Measurements from ENCODE around the gene CRKL. TPM values are rescaled to one million over a fixed set of nuclear protein-coding genes. Genes with fewer than 3 reads are reported as not detected.

The CRKL gene
- polyA plus RNA-seq, 1 of the 3 experiments (the other 2 are of a cell fraction) = 9.6 TPM

GRCh38 chr22:20978419-20978818 lies 61.2 kb downstream of the CRKL start:
- H3K79me2 ChIP-seq (ENCODE audit: insufficient read depth) = peaks cover 13% of the 10 kb centered on the region
- H3K9me2 ChIP-seq = no peaks in the 10 kb centered on the region
- no peak overlapping the region for H3K4me2 ChIP-seq
- no peak overlapping the region for H2AFZ ChIP-seq (ENCODE audit: low read depth)
- TF ChIP-seq JUND (IDR thresholded peaks at IDR 0.05) (no peak), SIN3A (IDR thresholded peaks at IDR 0.05; ENCODE audit: borderline replicate concordance, low read depth, low read length) (no peak), POLR2AphosphoS5 (IDR thresholded peaks at IDR 0.05; ENCODE audit: low read depth, low read length) (no peak)
- H3K9me3 ChIP-seq = no peaks in the 10 kb centered on the region
- H3K4me3 ChIP-seq (ENCODE audit: low read depth in 2 of 2, low read length in 1 of 2) = no peak overlapping the region
- no peaks in the 10 kb centered on the region for H3K36me3 ChIP-seq (replicated peaks in 1 of 2; ENCODE audit: control insufficient read depth in 1 of 2, insufficient read depth in 2 of 2, low read length in 1 of 2)
- ChIA-PET POLR2A (no interaction called here), CTCF (interaction anchor here (0.8 to 1.0 kb wide), 2 partner anchors 9 to 61 kb away, joined by 3 read pairs; partner anchors contain the start of gene CRKL)
- H3F3A ChIP-seq (replicated peaks; ENCODE audit: insufficient read depth) = no peaks in the 10 kb centered on the region
- no peaks in the 10 kb centered on the region for H4K20me1 ChIP-seq (ENCODE audit: insufficient read depth)
- WGBS (ENCODE audit: low lambda C conversion rate) = 30% methylated on average over 2 of the region's 2 CpGs
- no peak overlapping the region for H3K9ac ChIP-seq
- DNase-seq = no peak
- no peaks in the 10 kb centered on the region for H3K27me3 ChIP-seq (ENCODE audit: insufficient read depth)
- H3K4me1 ChIP-seq (ENCODE audit: control insufficient read depth in 1 of 2, insufficient read depth in 2 of 2, low read depth in 1 of 2, low read length in 1 of 2) = peaks cover 3 to 23% of the 10 kb centered on the region in 2 experiments; a peak in 2 of 4 replicates
- no peak overlapping the region for H3K27ac ChIP-seq (ENCODE audit: low read depth in 2 of 2, low read length in 1 of 2)

GRCh38 chr22:20979243-20979809 lies 62.1 kb downstream of the CRKL start:
- 48% methylated on average over 35 of the region's 39 CpGs for WGBS (ENCODE audit: low lambda C conversion rate)
- Histone ChIP-seq H3K9ac (no peak overlapping the region), H2AFZ (ENCODE audit: low read depth) (no peak overlapping the region), H3K9me3 (no peaks in the 10 kb centered on the region), H3K27me3 (ENCODE audit: insufficient read depth) (no peaks in the 10 kb centered on the region), H3K36me3 (replicated peaks in 1 of 2; ENCODE audit: control insufficient read depth in 1 of 2, insufficient read depth in 2 of 2, low read length in 1 of 2) (peaks cover 0 to 6% of the 10 kb centered on the region in 2 experiments), H3K4me1 (ENCODE audit: control insufficient read depth in 1 of 2, insufficient read depth in 2 of 2, low read depth in 1 of 2, low read length in 1 of 2) (peaks cover 6 to 25% of the 10 kb centered on the region in 2 experiments; a peak in 2 of 4 replicates), H4K20me1 (ENCODE audit: insufficient read depth) (no peaks in the 10 kb centered on the region), H3K79me2 (ENCODE audit: insufficient read depth) (peaks cover 21% of the 10 kb centered on the region), H3K27ac (ENCODE audit: low read depth in 2 of 2, low read length in 1 of 2) (no peak overlapping the region), H3F3A (replicated peaks; ENCODE audit: insufficient read depth) (no peaks in the 10 kb centered on the region), H3K4me2 (no peak overlapping the region), H3K4me3 (ENCODE audit: low read depth in 2 of 2, low read length in 1 of 2) (no peak overlapping the region), H3K9me2 (no peaks in the 10 kb centered on the region)
- TF ChIP-seq CHD2 (IDR thresholded peaks at IDR 0.05; ENCODE audit: low read length, partially characterized antibody) = no peak
- TF ChIP-seq NRF1 (IDR thresholded peaks at IDR 0.05; ENCODE audit: low read depth, low read length) = no peak
- TF ChIP-seq REST (IDR thresholded peaks at IDR 0.05; ENCODE audit: low read depth, low read length) = no peak
- POLR2A ChIA-PET = no interaction called here
- peak; percentile 70 for DNase-seq
- CTCF ChIA-PET = interaction anchor here (1.2 to 3.6 kb wide), 4 partner anchors 8 to 62 kb away, joined by 3 to 12 read pairs (median 6); partner anchors contain the start of genes AIFM3 and CRKL

- ChIA-PET POLR2A (no interaction called here), CTCF (interaction anchor here (1.2 to 3.6 kb wide), 4 partner anchors 9 to 63 kb away, joined by 3 to 12 read pairs (median 6); partner anchors contain the start of genes AIFM3 and CRKL)
- H3K9me2 ChIP-seq = no peaks in the 10 kb centered on the region
- H3K4me1 ChIP-seq (ENCODE audit: control insufficient read depth in 1 of 2, insufficient read depth in 2 of 2, low read depth in 1 of 2, low read length in 1 of 2) = peaks cover 6 to 24% of the 10 kb centered on the region in 2 experiments; a peak in 2 of 4 replicates
- no peak overlapping the region for H3K4me2 ChIP-seq
- 94% methylated on average over 5 of the region's 13 CpGs for WGBS (ENCODE audit: low lambda C conversion rate)
- DNase-seq = no peak
- H3K27me3 ChIP-seq (ENCODE audit: insufficient read depth) = no peaks in the 10 kb centered on the region
- no peaks in the 10 kb centered on the region for H3K9me3 ChIP-seq
- no peak overlapping the region for H3K27ac ChIP-seq (ENCODE audit: low read depth in 2 of 2, low read length in 1 of 2)
- no peak overlapping the region for H3K4me3 ChIP-seq (ENCODE audit: low read depth in 2 of 2, low read length in 1 of 2)
- H3F3A ChIP-seq (replicated peaks; ENCODE audit: insufficient read depth) = no peaks in the 10 kb centered on the region
- no peak overlapping the region for H2AFZ ChIP-seq (ENCODE audit: low read depth)
- no peak overlapping the region for H3K9ac ChIP-seq
- H4K20me1 ChIP-seq (ENCODE audit: insufficient read depth) = no peaks in the 10 kb centered on the region
- H3K79me2 ChIP-seq (ENCODE audit: insufficient read depth) = peaks cover 25% of the 10 kb centered on the region
- H3K36me3 ChIP-seq (replicated peaks in 1 of 2; ENCODE audit: control insufficient read depth in 1 of 2, insufficient read depth in 2 of 2, low read length in 1 of 2) = peaks cover 0 to 6% of the 10 kb centered on the region in 2 experiments
- no peak for TF ChIP-seq GABPA (IDR thresholded peaks at IDR 0.05; ENCODE audit: low read depth)
- no peak for TF ChIP-seq JUND (IDR thresholded peaks at IDR 0.05)
- TF ChIP-seq MAX (IDR thresholded peaks at IDR 0.05; ENCODE audit: low read depth) = no peak
- TF ChIP-seq NRF1 (IDR thresholded peaks at IDR 0.05; ENCODE audit: low read depth, low read length) = no peak
- TF ChIP-seq TEAD4 (IDR thresholded peaks at IDR 0.05; ENCODE audit: borderline replicate concordance, insufficient read depth) = no peak
- TF ChIP-seq FOXM1 (IDR thresholded peaks at IDR 0.05; ENCODE audit: low read depth) = no peak
- no peak for TF ChIP-seq CHD2 (IDR thresholded peaks at IDR 0.05; ENCODE audit: low read length, partially characterized antibody)
- TF ChIP-seq CTCF (IDR thresholded peaks at IDR 0.05) = no peak
- no peak for TF ChIP-seq RAD21 (IDR thresholded peaks at IDR 0.05; ENCODE audit: low read length)
- TF ChIP-seq NFIC (IDR thresholded peaks at IDR 0.05; ENCODE audit: borderline replicate concordance) = no peak
- TF ChIP-seq TCF12 (IDR thresholded peaks at IDR 0.05) = no peak
- TF ChIP-seq RCOR1 (IDR thresholded peaks at IDR 0.05; ENCODE audit: low read length) = no peak
- TF ChIP-seq TAF1 (IDR thresholded peaks at IDR 0.05; ENCODE audit: borderline replicate concordance, low read depth, low read length) = no peak
- TF ChIP-seq YY1 (IDR thresholded peaks at IDR 0.05; ENCODE audit: low read depth) = no peak
Observed at GRCh38 chr22:20979940-20980453, 62.8 kb downstream of the CRKL start.
